Neural progenitor cell (in vitro differentiated cells): ENCODE measurements around the gene LYRM4. TPM values are rescaled to one million over a fixed set of nuclear protein-coding genes. Genes with fewer than 3 reads are reported as not detected.
A peak's percentile ranks its signal among the peaks of the same experiment; 100 is the strongest.

ENCODE experiments used
- DNase-seq: peaks from one replicate; pipeline ENCODE4 v3.0.0-alpha.2; 2016; ENCODE audit warnings: low spot score
- H2AFZ ChIP-seq: fragments of 200-600 bp; sonication (generic); replicated peaks from 2 replicates; pipeline ENCODE4 v1.6.1; 2016; ENCODE audit warnings: antibody characterized with exemption
- H3F3A ChIP-seq: fragments of 200-600 bp; sonication (generic); 2 replicates; pipeline ENCODE4 v1.6.1; 2016; ENCODE audit warnings: antibody characterized with exemption, low read depth
- H3K27ac ChIP-seq: fragments of 200-600 bp; sonication (generic); 2 replicates; pipeline ENCODE4 v1.5.1; 2016; ENCODE audit warnings: mild to moderate bottlenecking
- H3K27me3 ChIP-seq: fragments of 200-600 bp; sonication (generic); 2 replicates; pipeline ENCODE4 v1.6.1; 2016; ENCODE audit warnings: mild to moderate bottlenecking, moderate library complexity
- H3K36me3 ChIP-seq: fragments of 200-600 bp; sonication (generic); 2 replicates; pipeline ENCODE4 v1.5.1; 2016
- H3K4me1 ChIP-seq: fragments of 200-600 bp; sonication (generic); 2 replicates; pipeline ENCODE4 v1.6.1; 2016; ENCODE audit warnings: mixed run types
- H3K4me2 ChIP-seq: fragments of 200-600 bp; sonication (generic); 2 replicates; pipeline ENCODE4 v1.6.1; 2016
- H3K4me3 ChIP-seq: fragments of 200-600 bp; sonication (generic); 2 replicates; pipeline ENCODE4 v1.5.1; 2016
- H3K79me2 ChIP-seq: fragments of 200-600 bp; sonication (generic); 2 replicates; pipeline ENCODE4 v1.6.1; 2016; ENCODE audit warnings: low read depth
- H3K9ac ChIP-seq: fragments of 200-600 bp; sonication (generic); 2 replicates; pipeline ENCODE4 v1.6.1; 2016
- H3K9me3 ChIP-seq: fragments of 200-600 bp; sonication (generic); 2 replicates; pipeline ENCODE4 v1.5.1; 2016; ENCODE audit warnings: low read depth
- H4K20me1 ChIP-seq: fragments of 200-600 bp; sonication (generic); 2 replicates; pipeline ENCODE4 v1.6.1; 2016; ENCODE audit warnings: low read depth
- H3K27ac Mint-ChIP-seq: 3 replicates; pipeline ENCODE4 v1.8.0; 2021; ENCODE audit warnings: mixed read lengths
- H3K27me3 Mint-ChIP-seq: 2 replicates; pipeline ENCODE4 v1.8.0; 2022; ENCODE audit warnings: low read depth, mild to moderate bottlenecking, inconsistent platforms, moderate library complexity, mixed read lengths; ENCODE audit not compliant: insufficient read depth
- H3K36me3 Mint-ChIP-seq: 3 replicates; pipeline ENCODE4 v1.8.0; 2021; ENCODE audit warnings: mixed read lengths
- H3K4me1 Mint-ChIP-seq: 3 replicates; pipeline ENCODE4 v1.8.0; 2021; ENCODE audit warnings: mixed read lengths
- H3K4me3 Mint-ChIP-seq: 3 replicates; pipeline ENCODE4 v1.8.0; 2021; ENCODE audit warnings: mild to moderate bottlenecking, moderate library complexity, mixed read lengths
- H3K9me3 Mint-ChIP-seq: 3 replicates; pipeline ENCODE4 v1.8.0; 2020; ENCODE audit warnings: mixed read lengths
- CTCF ChIP-seq: fragments of 200-600 bp; sonication (generic); IDR thresholded peaks from 2 replicates; pipeline ENCODE4 v1.5.1; 2017; ENCODE audit warnings: antibody characterized with exemption, mild to moderate bottlenecking
- EZH2 ChIP-seq: fragments of 200-600 bp; sonication (generic); IDR thresholded peaks from 2 replicates; pipeline ENCODE4 v1.6.1; 2017; ENCODE audit warnings: antibody characterized with exemption, mild to moderate bottlenecking, moderate library complexity
- EZH2phosphoT487 ChIP-seq: fragments of 200-600 bp; sonication (generic); IDR thresholded peaks from 2 replicates; pipeline ENCODE4 v1.6.1; 2017; ENCODE audit warnings: antibody characterized with exemption
- total RNA-seq: library from RNA; depleted of rRNA; stranded (reverse); fragments of >200 nt; gene quantifications from 2 replicates; pipeline ENCODE4 v1.2.3, GENCODE V29; 2015; ENCODE audit warnings: low replicate concordance

LYRM4 gene
- total RNA-seq, 1 donor from 2014 or later, result 23.9 TPM

- peaks cover 5% of the 10 kb centered on the region for H3K9me3 Mint-ChIP-seq
- no peak overlapping the region for H3K27ac ChIP-seq
- no peak overlapping the region for H3K9ac ChIP-seq
- peak overlapping the region; percentile 4 for H3K27ac Mint-ChIP-seq
- H2AFZ ChIP-seq, result no peak overlapping the region
- H3K9me3 ChIP-seq, result no peaks in the 10 kb centered on the region
- H3K36me3 ChIP-seq, result no peaks in the 10 kb centered on the region
- H3K4me3 ChIP-seq, result no peak overlapping the region
- peaks cover 9% of the 10 kb centered on the region for H3K4me1 ChIP-seq
- DNase-seq, result peak; percentile 52
- H4K20me1 ChIP-seq, result peaks cover 8% of the 10 kb centered on the region
- H3K36me3 Mint-ChIP-seq, result peaks cover 9% of the 10 kb centered on the region
- H3K4me3 Mint-ChIP-seq, result no peak overlapping the region
- peak overlapping the region; percentile 6 for H3K4me2 ChIP-seq
- H3K27me3 Mint-ChIP-seq, result peaks cover 2% of the 10 kb centered on the region
- peaks cover 15% of the 10 kb centered on the region for H3K4me1 Mint-ChIP-seq
- no peak for TF ChIP-seq CTCF
- no peak for TF ChIP-seq EZH2phosphoT487
- TF ChIP-seq EZH2, result no peak
- H3K79me2 ChIP-seq, result no peaks in the 10 kb centered on the region
- no peaks in the 10 kb centered on the region for H3K27me3 ChIP-seq
- peaks cover 4% of the 10 kb centered on the region for H3F3A ChIP-seq
Measured at GRCh38 chr6:5138995-5139827, 121.5 kb downstream of the LYRM4 start.

- TF ChIP-seq EZH2 (no peak), CTCF (no peak), EZH2phosphoT487 (no peak)
- Mint-ChIP-seq H3K4me3 (no peak overlapping the region), H3K27me3 (no peaks in the 10 kb centered on the region), H3K4me1 (peaks cover 30% of the 10 kb centered on the region), H3K27ac (no peak overlapping the region), H3K9me3 (peaks cover 7% of the 10 kb centered on the region), H3K36me3 (peaks cover 13% of the 10 kb centered on the region)
- Histone ChIP-seq H3K27ac (no peak overlapping the region), H2AFZ (no peak overlapping the region), H3K9me3 (no peaks in the 10 kb centered on the region), H3K79me2 (no peaks in the 10 kb centered on the region), H4K20me1 (peaks cover 24% of the 10 kb centered on the region), H3K27me3 (no peaks in the 10 kb centered on the region), H3F3A (peaks cover 23% of the 10 kb centered on the region), H3K36me3 (no peaks in the 10 kb centered on the region), H3K9ac (no peak overlapping the region), H3K4me3 (no peak overlapping the region), H3K4me2 (no peak overlapping the region), H3K4me1 (peaks cover 27% of the 10 kb centered on the region)
- DNase-seq, result no peak
Measured at GRCh38 chr6:5136851-5137250, 123.9 kb downstream of the LYRM4 start.

- no peaks in the 10 kb centered on the region for H3K36me3 ChIP-seq
Measured at GRCh38 chr6:5135788-5136376, 124.9 kb downstream of the LYRM4 start.

More at GRCh38 chr6:5135788-5136376, 124.9 kb downstream of the LYRM4 start:
- H3K9ac ChIP-seq, result no peak overlapping the region
- H3K4me3 ChIP-seq, result no peak overlapping the region
- peaks cover 37% of the 10 kb centered on the region for H3K4me1 ChIP-seq
- Mint-ChIP-seq H3K4me3 (no peak overlapping the region), H3K36me3 (peaks cover 13% of the 10 kb centered on the region), H3K9me3 (peaks cover 7% of the 10 kb centered on the region), H3K27me3 (no peaks in the 10 kb centered on the region), H3K4me1 (peaks cover 38% of the 10 kb centered on the region), H3K27ac (no peak overlapping the region)
- H3K79me2 ChIP-seq, result no peaks in the 10 kb centered on the region
- H3K9me3 ChIP-seq, result no peaks in the 10 kb centered on the region
- no peak overlapping the region for H3K4me2 ChIP-seq
- peaks cover 32% of the 10 kb centered on the region for H3F3A ChIP-seq
- DNase-seq, result peak; percentile 54
- TF ChIP-seq CTCF (peak; percentile 71), EZH2phosphoT487 (no peak)
- no peak overlapping the region for H2AFZ ChIP-seq
- no peak overlapping the region for H3K27ac ChIP-seq
- H4K20me1 ChIP-seq, result peaks cover 24% of the 10 kb centered on the region
- H3K27me3 ChIP-seq, result no peaks in the 10 kb centered on the region
